Activated CD4-positive, alpha-beta T cell treated with anti-CD3 and anti-CD28 coated beads for 4 hours (primary cell): ENCODE data around the gene RUNDC3A.

Experiments
- DNase-seq, 2 donors: peaks; one replicate each; pipeline ENCODE4 v3.0.0-alpha.2; 2020

RUNDC3A gene

DNA sequence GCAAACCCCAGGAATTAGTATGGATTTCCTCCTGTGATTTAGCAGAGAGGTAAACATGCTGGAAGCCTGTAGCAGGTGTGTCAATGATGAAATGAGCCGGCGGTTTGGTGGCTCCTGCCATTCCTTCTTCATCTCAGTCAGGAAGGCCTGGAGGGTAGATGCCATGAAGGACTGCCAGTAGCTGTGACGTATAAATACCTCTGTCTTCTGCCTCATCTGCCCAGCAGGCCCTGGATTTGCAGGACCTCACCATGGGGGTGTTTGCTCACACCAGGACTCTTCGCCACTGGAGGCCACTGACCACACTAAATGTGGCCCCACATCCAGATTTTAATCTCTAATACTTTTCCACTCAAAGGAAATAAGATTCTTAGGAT lies 24.4 kb upstream of the RUNDC3A start:
- no peak for DNase-seq

DNA sequence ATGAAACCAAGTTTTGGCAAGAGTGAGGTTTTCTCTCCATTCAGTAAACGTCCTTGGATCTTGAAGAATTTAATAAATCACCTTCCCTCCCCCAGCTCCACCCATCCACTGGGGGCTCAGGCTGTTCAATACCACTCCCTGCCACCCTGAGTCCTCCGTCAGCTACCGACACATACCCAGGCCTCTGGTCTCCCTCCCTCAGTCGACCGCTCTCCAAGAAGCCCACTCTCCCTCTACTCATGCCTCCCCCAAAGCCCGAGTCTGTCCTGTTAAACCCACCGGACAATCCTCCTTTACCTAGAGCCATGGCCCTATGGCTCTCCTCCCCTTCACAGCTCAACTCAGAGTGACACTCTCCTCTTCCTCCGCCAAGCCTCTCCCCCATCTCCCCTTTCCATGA lies 20.8 kb upstream of the RUNDC3A start:
- no peak for DNase-seq

DNA sequence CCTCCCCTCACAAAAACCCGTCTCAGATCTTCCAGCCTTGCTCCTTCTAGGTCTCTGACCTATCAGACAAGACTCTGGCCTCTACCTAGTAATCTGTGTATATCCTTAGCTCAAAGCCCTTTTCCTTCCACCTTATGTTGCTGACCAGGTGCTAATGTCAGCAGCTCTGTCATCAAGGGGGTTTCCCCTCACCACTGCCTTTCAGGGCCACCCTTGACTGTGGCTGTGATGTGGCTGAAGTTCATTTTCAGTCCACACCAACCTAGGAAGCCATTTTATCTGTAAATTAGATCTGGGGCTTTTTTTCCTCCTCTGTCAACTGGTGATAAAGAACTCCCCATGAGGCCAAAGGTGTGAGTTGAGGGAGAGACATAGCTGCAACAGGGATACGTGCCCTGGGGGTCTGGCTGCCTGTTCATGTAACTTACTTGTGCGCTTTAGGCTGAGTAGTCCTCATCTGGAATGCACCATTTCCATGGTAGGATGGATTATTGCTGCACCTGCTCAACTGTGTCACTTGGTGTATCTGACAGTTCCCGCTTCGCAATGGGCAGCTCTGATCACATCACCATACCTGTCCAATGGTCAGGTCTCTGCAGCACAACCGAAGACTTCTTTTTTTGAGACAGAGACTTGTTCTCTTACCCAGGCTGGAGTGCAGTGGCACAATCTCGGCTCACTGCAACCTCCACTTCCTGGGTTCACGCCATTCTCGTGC lies 14.7 kb upstream of the RUNDC3A start:
- no peak for DNase-seq

DNA sequence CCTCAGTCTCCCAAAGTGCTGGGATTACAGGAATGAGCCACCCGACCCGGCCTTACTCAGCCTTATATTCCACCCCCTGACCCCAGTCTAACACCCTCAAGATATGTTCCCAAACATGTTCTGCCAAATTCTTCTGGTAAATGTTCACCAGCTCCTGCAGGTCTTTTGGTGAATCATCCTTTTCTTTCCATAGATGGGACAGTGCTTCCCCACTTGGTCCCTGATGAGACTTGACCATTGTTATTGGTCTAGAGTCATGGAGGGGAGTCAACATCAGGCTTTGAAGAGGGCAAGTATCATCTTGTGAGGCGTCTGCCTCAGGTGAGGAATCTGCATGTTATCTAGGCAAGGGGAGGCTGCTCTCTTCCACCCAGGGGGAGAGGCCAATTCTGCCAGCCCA lies 10.4 kb upstream of the RUNDC3A start:
- DNase-seq, result no peak

DNA sequence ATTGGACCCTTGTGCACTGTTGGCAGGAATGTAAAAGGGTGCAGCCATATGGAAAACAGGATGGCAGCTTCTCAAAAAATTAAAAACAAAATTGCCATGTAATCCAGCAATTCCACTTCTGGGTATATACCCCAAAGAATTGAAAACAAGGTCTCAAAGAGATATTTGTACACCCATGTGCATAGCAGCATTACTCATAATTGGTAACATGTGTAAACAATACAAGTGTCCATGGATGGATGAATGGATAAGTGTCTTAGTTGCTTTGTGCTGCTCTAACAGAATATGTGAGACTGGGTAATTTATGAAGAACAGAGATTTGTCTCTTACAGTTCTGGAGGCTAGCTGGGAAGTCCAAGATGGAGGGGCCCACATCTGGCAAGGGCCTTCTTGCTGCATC lies 3.8 kb upstream of the RUNDC3A start:
- DNase-seq, result no peak

DNA sequence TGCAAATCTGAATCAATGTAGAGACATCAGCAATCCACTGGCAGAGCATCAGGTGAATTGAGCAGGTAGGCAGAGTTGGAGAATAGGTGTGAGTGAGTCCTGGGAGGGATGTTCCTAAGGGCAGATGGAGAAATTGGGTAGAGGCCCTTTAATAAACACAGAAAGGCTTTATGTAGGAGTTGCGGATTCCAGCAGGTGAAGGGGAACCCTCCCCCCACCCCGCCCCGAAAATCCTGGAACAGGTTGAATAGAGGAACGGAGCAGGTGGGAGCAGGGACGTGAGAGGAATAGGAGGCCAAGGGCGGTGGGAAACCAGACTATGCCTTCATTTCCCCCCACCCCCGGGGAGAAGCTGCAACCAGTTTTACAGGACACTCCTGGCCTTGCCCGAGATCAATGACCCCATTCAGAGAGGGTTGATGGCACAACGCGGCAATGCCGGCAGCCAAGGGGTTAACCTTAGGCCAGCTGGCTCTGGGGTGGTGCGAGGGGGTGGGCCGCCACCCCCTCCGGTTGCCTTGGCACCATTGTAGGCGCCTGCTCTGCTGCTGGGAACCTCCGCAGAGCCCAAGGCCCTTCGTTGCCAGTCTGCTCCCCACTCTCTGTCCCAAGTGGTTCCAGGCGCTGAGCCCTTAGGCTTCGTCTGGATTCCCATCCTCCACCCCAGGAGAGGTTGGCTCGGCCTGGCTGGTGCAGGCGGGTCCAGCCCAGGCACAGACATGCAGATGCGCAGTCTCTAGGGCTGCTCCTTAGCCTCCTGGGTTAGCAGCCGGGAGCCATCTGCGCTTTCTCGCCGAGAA lies 814 bp upstream of the RUNDC3A start:
- no peak for DNase-seq

DNA sequence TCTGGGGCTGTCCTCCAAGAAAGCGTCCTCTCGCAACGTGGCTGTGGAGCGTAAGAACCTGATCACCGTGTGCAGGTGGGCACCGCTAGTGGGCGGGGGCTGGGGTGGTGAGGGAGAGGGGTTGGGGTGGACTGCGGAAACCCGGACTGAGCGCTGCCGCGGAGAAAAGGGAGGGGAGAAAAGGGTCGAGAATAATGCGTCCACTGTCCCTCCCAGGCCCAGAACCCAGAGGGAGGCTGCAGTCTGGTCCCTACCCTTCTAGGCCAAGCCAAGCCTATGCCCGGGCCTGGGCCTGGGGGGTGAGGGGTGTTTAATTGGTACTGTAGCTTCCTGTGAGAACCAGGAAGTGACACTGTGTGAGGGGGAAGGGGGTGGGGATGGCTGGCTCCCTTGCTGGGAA lies 464 bp downstream of the RUNDC3A start:
- DNase-seq, result no peak

DNA sequence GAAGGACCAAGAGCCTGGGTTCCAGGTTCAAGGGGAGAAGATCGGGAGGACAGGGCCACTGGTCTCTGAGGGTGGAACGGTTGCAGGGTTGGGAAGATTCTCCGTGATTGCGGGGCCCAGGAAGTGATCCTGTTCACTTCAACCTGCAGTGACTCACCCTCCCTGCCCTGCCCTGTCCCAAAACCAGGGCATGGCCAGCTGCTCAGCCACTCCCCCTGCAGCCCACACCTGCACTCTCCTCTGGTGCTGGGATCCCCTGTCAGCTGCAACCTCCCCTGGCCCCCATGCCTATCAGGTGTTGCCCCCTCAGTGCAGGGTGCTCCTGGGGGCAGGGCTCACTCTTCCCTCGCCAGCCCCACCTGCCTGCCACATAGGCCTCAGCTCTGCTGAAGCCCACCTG lies 1.1 kb downstream of the RUNDC3A start:
- DNase-seq, result no peak

DNA sequence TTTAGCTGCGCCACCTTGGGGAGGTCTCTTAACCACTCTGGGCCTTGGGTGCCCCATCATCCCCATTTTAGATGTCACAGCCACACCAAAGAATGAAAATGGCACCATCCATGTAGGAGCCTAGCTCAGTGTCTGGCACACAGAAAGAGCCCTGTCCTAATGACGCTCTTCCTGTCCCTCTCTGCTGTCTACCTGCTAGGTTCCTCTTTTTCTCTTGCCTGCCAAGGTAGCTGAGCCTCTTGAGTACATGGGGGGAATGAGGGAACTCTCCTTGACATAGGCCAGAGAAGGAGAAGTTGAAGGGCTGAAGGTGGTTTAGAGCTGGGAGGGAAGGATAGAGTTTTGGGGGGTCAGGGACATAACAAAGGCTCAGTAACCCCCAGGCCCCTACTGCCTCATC lies 1.8 kb downstream of the RUNDC3A start:
- no peak for DNase-seq

DNA sequence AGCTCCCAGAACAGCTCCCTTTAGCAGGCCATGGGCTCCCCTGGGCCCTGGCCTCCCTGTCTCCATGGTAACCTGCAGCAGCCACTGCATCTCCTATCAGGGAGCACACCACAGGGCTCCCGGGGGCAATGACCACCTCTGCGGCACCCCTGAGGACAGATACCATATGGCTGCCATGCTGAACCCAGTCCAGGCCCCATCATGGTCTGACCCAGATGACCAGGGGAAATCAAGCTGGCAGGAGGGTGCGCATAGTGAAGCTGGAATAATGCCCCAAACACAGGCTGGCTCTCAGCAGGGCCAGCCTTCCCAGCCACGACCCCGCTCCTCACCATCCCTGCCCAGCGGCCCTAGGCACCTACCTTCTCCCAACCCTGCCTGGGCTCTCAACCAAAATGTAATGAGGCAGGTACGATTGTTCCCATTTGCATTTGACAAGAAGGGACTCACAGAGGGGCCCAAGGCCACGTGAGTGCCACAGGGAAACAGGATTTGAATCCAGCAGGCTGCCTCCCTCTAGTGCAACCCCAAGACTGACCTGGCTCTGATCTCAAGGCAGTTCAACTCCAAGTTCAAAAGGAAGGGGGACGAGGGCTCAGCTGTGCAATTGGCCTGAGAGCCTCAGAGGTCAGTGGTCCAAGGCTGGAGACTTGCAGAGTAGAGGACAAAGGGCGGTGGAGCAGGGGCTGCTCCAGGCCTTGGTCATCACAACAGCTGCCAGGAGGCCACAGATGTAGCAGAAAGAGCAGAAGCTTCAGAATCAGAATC lies 2.4 kb downstream of the RUNDC3A start:
- no peak for DNase-seq

DNA sequence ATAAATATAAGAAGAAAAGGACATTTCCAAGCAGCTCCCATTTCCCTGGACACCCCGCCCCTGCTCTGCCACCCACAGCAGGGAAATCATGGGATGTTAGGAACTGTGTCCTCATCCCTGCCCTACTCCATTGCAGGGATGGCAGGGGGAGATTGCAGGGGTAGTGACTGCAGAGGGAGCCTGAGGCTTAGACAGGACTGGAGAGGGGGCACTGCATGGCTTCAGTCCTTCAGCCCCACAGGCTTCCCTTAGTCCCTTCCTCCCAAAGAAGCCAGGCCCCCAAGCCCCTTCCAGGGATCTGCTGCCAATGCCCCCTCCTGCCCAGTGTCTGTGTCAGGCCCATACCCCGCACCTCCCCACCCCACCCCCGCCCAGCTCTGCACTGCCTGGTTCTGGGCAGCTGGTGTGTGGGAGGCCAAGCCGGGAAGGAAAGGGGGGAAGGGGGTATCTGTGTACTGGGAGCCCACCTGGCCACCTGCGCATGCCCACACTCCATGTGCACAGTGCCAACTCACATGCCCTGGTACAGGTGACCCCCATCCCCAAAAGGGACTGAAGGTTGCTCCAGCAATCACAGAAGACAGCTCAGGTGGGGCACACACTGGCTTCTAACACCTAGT lies 3.3 kb downstream of the RUNDC3A start:
- no peak for DNase-seq

DNA sequence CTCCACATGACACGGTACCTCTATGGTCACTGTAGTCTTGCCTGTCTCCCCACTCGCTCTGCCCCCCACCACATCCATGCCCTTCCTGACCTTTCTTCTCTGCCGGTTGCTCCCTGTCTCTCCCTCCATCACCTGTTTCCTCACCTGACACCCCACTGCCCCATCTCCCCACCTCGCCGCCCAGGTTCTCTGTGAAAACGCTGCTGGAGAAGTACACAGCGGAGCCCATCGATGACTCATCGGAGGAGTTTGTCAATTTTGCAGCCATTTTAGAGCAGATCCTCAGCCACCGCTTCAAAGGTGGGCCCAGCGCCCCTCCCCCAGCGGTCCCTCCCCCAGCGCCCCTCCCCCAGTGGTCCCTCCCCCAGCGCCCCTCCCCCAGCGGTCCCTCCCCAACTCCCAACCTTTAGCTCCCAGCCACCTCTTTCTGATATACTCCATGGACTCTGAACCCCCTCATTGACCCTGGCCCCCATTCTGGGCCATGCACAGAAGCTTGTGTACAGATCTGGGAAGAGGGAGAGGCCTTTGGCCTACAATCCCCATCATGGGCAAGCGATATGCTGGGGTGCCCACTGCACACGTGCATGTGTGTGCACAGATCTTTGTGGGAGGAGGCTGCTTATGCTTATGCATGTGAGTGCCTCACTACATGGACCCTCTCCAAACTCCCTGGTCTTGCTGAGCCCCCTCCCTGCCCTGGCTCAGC lies 4.1 kb downstream of the RUNDC3A start:
- DNase-seq, result no peak

DNA sequence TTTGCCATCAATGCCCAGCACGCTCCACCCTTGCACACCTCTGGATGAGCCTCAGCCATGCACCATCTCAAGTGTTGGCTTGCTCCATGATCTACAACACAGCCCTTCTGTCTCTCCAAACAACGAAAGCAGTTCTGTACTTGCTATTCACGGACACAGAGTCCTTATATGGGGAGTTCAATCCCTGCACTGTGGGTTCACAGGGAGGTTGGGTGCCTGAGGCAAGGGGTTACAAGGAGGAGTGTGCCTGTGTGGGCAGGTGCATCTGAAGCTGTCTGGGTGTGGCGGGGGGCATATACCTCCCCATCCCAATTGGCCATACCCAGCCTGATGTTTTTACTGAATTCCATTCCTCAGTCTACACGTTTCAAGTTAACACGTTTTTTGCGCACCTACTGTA lies 5.6 kb downstream of the RUNDC3A start:
- DNase-seq, result no peak

DNA sequence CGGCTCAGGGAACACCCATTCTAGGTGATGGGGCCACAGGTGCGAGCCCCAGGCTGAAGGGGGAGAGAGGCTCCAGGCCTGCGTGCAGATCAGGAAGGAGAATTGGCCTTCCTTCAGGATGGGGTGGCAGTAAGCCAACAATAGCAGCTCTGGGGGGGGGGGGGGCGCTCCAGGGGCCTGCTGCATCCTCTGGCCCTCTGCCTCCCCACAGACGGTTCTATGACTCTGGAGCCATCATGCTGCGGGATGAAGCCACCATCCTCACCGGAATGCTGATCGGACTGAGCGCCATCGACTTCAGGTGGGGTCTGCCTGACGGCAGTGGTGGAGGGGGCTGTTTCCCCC lies 6.1 kb downstream of the RUNDC3A start:
- DNase-seq, result no peak

DNA sequence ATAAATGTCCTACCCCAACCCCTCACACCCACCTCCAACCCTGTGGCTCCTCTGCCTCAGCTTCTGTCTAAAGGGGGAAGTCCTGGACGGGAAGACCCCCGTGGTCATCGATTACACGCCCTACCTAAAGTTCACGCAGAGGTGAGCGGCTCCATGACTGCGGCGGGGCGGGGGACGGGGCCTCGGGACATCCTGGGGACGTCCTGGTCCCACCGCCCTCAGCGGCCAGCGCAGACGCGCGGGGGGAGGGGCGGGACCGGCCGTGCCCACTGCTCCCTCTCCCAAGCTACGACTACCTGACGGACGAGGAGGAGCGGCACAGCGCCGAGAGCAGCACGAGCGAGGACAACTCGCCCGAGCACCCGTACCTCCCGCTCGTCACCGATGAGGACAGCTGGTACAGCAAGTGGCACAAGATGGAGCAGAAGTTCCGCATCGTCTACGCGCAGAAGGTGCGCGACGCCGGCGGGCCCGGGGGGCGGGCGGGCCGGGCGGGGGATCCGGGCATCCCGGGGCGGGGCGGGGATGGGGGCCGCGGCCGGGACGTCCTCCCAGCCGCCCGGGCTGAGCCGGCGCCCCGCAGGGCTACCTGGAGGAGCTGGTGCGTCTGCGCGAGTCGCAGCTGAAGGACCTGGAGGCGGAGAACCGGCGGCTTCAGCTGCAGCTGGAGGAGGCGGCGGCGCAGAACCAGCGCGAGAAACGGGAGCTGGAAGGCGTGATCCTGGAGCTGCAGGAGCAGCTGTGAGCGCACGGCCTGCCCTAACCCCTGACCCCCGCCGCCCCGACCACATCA lies 6.7 kb downstream of the RUNDC3A start:
- peak in 1 of 2 donors; percentile 29 for DNase-seq

DNA sequence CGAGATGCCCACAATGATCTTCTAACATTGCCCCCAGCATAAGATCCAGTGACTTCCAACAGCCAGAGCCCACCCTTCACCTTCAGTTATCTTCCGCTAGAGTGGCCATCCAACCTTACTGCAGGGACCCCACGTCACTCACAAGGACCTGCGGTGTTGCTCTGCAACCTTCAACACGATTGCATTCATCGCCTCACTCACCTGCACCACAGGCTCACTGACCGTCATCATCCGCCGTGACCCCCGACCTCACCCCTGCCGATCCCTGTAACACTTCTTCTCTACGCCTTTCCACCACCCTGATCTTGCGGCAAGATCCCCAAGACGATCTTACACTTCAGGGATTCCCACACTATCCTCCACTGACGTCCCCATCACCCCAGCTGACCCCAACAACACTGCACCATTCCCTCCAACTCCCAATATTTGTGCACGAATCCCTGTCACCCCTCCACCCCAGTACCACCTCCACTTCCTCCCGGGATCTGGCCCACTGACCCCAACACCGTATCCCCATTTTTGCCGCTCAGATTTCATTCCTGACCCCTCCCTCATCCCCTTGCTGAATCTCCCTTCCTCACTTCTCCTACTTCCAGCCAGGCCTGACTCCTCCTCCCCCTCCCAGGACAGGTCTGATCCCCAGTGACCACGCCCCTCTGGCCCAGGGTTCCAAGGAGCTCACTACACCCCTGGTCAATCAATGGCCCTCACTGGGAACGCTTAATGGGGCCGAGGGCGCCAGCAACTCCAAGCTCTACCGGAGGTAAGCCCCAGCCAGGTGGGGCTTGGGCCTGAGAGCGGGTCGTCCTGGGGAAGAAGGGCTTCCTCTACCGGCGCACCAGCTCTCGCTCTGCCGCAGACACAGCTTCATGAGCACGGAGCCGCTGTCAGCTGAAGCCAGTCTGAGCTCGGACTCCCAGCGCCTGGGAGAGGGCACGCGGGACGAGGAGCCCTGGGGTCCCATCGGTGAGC lies 7.6 kb downstream of the RUNDC3A start:
- no peak for DNase-seq

DNA sequence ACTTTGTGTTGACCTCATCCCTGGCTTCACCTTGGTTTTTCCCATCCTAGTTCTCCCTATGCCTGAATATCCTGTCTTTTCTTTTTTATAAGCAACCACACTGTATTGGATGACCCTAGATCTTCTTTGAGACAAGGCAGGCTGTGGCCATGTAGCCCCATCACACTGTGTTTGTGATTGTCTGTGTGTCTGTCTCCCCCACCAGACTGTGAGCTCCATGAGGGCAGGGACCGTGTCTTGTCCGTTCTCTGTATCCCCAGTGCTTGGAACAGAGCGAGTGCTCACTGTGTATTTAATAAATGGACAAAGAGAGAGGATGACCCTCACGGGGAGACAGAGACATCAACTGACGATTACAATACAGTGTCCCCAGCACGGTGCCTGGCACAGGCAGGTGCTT lies 9.1 kb downstream of the RUNDC3A start:
- no peak for DNase-seq

DNA sequence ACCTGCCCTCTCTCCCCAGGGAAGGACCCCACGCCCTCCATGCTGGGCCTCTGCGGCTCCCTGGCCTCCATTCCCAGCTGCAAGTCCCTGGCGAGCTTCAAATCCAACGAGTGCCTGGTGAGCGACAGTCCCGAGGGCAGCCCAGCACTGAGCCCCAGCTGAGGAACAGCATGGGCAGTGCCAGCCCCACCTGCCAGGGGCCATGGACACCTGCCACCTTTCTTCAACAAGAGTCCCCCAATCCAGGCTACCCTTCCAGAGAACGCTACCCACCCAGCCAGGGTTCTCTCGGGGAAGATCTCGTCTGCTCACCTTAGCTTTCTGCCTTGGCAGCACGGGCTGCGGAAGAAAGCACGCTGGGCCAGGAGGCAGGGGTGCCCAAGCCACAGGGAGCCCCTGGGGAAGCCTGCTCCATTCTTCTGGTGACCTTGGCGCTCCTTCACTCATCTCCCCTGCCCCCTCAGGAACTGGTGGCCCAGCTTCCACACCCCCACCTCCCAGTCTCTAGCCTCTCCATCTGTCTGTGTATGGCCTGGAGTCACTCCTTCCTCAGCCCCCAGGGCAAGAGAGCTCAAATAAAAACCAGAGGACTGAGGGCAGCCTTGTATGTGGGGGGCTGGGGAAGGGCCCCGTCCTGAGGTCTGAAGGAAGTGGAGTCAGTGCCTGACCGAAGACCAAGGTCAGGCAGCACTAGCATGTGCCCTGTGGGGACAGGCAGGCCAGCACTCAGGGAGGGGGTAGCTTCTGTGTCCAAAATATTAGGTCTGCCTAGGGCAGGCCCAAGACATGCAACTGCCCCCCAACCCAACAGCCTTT lies 9.9 kb downstream of the RUNDC3A start:
- no peak for DNase-seq

DNA sequence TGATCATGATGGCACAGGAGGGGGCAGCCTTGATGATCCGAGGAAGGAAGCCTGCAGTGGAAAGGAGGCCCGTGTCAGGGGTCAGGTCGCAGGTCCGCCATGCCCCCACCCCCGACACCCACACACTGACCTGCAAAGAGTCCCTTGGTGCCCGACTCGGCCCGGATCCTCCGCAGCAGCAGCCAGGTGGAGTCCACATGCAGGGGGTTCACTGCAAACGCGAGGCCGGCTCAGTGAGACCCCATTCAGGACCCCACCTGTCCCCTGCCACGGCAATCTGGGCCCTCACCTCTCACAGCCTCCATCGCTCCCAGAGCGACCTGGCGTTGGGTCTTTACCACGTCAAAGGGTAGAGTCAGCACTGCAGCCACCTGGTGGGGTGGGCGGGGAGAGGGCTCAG lies 11.7 kb downstream of the RUNDC3A start:
- no peak for DNase-seq
